AG09309 (cell line): Measurements from ENCODE around the gene VPS50.

Experiments
- DNase-seq: peaks from one replicate; pipeline ENCODE4 v3.0.0-alpha.2; 2010; ENCODE audit warnings: low read depth
- H3K4me3 ChIP-seq: 2 replicates; pipeline ENCODE4 v1.5.1; 2011; ENCODE audit warnings: mild to moderate bottlenecking, low read depth, low read length, moderate library complexity; ENCODE audit not compliant: control insufficient read depth
- CTCF ChIP-seq: IDR thresholded peaks from 2 replicates; pipeline ENCODE4 v1.5.1; 2011; ENCODE audit warnings: mild to moderate bottlenecking, low read depth, low read length, inconsistent platforms; ENCODE audit not compliant: insufficient read depth, control insufficient read depth; ENCODE audit errors: missing control alignments

The VPS50 gene

GRCh38 chr7:93231799-93232672, at the start of gene VPS50:
TSS of gene VPS50 (plus strand) at chr7:93232366. CDS start at chr7:93232468, 102 bp downstream.
- peak within 1 kb of the TSS; percentile 87 for H3K4me3 ChIP-seq
- peak; percentile 83 for DNase-seq
- TF ChIP-seq CTCF, result no peak

- no peak overlapping the region for H3K4me3 ChIP-seq
- no peak for DNase-seq
- TF ChIP-seq CTCF, result no peak
Measured at GRCh38 chr7:93185303-93186027, 46.7 kb upstream of the VPS50 start.

- TF ChIP-seq CTCF, result no peak
- DNase-seq, result no peak
- H3K4me3 ChIP-seq, result no peak overlapping the region
Measured at GRCh38 chr7:93188870-93189634, 43.1 kb upstream of the VPS50 start.

GRCh38 chr7:93194386-93194785, 37.8 kb upstream of the VPS50 start:
- peak; percentile 5 for DNase-seq
- H3K4me3 ChIP-seq, result no peak overlapping the region
- TF ChIP-seq CTCF, result no peak

- no peak overlapping the region for H3K4me3 ChIP-seq
Measured at GRCh38 chr7:93196336-93196735, 35.8 kb upstream of the VPS50 start.

More at GRCh38 chr7:93196336-93196735, 35.8 kb upstream of the VPS50 start:
- no peak for DNase-seq
- TF ChIP-seq CTCF, result no peak
